ENCODE measurements around the gene NPSR1. TPM values are rescaled to one million over a fixed set of nuclear protein-coding genes. Genes with fewer than 3 reads are reported as not detected.
A peak's percentile ranks its signal among the peaks of the same experiment; 100 is the strongest.

Gene NPSR1
- total RNA-seq, 1 experiment from 2014 or later = not detected

GRCh38 chr7:34757570-34758110, 99.6 kb downstream of the NPSR1 start:
- no peak for DNase-seq (ENCODE audit: low read depth)

DNA sequence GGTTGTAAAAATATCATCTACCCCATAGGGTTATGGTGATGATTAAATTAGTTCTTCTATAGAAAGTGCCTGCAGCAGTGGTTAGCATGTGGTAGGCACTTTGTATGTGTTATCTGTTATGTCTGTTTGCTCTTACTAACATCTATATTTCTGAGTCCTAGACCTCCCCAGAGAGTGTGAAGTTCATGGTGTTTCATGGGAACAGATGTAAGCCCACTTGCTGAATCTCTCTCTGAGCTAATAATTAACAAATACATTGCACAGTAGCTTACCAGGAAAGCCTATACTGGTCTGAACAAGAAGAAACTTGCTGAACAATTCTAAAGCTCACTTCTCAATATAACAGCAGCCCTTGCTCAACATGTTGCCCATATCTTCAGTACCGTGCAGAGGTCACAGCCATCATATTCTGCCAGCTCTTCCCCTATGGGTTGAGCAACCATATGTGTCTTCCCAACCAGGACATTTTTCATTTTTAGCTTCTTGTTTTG, 100.1 kb downstream of the NPSR1 start:
- DNase-seq (ENCODE audit: low read depth) = no peak

- peak; percentile 64 for DNase-seq (ENCODE audit: low read depth)
These were observed 101.6 kb downstream of the NPSR1 start for GRCh38 chr7:34759477-34760125.

GRCh38 chr7:34760271-34760670, 102.3 kb downstream of the NPSR1 start:
- DNase-seq (ENCODE audit: low read depth) = no peak

- DNase-seq (ENCODE audit: low read depth) = no peak
These were observed 103.2 kb downstream of the NPSR1 start for GRCh38 chr7:34761206-34761605.

DNA sequence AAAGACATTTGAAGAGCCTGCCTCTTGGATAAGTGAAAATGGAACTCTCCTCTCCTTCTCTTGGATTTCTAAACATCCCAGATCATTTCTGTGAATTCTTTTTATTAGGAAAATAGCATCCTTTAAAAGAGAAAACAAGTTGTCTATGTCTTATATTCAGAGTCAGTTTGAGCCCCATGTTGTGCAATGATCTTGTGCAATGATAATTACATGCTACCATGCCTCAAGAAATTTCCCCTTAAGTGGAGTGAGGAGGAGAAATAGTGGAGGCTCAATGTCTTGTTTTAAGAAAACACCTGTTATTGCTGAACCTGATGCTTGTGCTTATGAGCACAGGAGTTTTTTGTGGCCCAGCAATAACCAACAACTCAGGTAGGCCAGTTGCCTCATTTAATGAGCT, 103.6 kb downstream of the NPSR1 start:
- DNase-seq (ENCODE audit: low read depth) = no peak

DNA sequence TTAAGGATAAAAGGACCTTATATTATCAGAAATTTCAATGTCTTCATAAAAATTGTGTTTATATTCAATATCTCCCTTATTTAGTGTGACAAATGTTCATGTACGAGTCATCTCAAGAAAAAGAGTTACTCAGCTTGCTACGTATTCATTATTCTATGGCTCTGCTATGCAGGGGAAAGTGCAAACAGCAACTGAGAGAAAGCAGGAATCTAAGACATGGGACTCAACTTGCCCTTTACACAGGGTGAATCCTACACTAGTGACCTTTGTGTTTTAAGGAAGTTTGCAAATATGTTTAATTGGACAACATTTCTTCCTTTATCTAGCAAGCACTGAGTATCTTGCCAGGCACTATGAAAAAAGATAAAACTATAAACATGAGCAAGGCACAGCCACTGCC, 104.7 kb downstream of the NPSR1 start:
- DNase-seq (ENCODE audit: low read depth) = no peak

- no peak for DNase-seq (ENCODE audit: low read depth)
These were observed 114.4 kb downstream of the NPSR1 start for GRCh38 chr7:34772296-34772938.

DNA sequence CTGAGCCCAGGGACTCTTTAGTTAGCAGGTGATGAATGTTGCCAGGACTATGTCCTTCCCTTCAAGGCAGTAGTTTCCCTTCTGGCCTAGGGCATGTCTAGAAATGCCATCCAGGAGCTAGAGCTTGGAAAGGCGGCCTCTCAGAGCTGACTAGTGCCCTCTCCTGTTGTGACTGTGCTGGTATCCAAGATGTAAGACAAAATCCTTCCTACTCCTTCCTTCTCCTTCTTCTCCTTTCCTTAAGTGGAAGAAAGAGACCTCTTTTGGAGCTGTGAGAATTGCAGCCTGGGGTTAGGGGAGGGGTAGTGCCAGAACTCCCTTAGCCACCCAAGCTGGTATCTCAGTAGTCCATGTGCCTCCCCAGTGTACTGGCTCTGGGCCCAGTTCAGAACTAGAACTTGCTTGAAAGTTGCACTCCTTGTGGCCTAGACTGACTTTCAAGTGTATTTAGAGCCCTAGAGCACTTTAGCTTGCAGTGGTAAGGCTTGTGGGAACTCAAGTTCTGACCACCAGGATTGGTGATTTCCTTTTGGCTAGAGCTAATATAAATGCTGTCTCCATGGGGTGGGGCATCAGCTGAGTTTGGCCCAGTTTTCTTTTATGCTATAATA, 118.8 kb downstream of the NPSR1 start:
- DNase-seq (ENCODE audit: low read depth) = no peak

- no peak for DNase-seq (ENCODE audit: low read depth)
These were observed 122.5 kb downstream of the NPSR1 start for GRCh38 chr7:34780546-34780945.

GRCh38 chr7:34787586-34787985, 129.6 kb downstream of the NPSR1 start:
- DNase-seq (ENCODE audit: low read depth) = no peak

DNA sequence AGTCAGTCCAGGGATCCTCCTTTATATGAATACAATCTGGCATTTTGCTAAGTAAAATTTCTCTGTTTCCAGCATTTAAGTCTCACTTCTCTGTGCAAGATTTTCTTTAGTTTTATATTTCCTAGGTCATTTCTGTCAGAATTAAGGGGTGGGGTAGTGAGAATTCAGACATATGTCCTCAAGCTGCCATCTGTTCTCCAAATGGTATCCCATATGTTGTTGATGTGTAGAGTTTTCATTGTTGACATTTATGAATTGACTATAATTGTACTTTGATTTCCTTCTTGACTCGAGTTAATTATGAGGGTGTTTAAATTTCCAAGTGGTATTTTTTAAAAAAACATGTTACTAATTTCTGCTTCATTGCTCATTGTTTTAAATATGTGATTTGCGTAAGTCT, 148.8 kb downstream of the NPSR1 start:
- no peak for DNase-seq (ENCODE audit: low read depth)

DNA sequence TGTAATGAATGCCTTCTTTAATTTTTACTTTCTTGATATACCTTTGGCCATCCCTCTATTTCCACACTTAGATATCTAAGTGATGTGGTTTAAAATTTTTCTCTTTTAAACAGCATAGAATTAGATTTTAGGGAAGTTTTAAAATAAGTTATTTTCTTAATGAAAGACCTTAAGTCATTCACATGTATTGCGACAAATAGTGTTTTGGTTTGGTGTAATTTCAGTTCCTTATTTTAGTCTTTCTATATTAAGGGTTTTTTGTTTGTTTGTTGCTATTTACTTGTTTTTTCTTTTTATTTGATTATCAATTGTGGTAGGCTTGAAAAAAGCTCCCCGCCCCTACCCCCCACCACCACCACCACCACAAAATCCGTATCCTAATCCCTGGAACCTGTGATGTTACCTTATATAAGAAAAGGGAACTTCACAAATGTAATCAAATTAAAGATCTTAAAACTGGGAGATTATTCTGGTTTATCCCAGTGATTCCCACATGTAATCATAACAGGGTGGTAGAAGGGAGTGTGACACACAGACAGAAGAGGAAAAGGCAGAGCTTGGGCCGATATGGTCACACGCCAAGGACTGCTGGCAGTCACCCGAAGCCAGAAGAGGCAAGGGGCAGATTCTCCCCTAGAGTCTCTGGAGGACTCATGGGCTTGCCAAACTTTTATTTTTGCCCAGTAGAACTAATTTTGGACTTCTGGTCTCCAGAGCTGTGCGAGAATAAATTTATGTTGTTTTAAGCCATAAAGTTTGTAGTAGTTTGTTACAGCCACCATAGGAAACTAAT, 149.7 kb downstream of the NPSR1 start:
- no peak for DNase-seq (ENCODE audit: low read depth)

DNA sequence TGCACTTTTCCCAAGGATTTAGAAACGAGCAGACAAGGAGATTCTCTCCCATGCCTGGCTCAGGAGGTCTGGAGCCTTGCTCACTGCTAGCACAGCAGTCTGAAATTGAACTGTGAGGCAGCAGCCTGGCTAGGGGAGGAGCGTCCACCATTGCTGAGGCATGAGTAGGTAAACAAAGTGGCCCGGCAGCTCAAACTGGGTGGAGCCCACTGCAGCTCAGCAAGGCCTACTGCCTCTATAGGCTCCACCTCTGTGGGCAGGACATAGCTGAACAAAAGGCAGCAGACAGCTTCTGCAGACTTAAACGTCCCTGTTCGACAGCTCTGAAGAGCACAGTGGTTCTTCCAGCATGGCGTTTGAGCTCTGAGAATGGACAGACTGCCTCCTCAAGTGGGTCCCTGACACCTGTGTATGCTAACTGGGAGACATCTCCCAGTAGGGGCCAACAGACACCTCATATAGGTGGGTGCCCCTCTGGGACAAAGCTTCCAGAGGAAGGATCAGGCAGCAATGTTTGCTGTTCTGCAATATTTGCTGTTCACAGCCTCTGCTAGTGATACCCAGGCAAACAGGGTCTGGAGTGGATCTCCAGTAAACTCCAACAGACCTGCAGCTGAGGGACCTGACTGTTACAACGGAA, 156.3 kb downstream of the NPSR1 start:
- peak; percentile 21 for DNase-seq (ENCODE audit: low read depth)

DNA sequence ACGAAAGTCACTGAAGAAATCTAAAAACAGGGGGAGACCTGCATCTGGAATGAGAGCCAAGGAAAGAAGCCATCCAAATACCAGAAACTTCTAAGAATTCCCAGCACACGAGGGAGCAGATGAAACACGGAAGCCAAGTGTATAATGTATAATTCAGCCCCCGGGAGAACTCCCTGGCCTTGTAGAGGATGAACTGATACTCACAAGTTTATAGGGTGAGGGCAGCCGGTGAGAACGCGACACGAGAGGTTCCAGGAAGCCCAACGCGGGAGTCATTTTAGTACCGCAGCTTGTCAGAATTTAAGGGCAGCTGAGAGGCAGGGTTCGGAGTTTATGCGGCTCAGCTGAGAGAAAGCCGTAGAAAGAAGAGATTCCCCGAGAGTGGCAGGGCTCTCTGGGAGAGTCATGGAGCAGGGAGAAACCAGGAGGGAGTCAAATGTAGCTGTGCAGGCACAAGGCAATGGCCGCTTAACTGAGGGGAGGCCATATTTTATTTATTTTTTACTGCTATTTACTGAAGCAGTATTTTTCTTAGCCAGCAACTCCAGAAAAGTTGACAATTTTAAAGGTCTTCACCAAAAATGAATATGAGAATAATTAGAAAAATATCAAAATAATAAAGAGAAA, 164.0 kb downstream of the NPSR1 start:
- peak; percentile 26 for DNase-seq (ENCODE audit: low read depth)

DNA sequence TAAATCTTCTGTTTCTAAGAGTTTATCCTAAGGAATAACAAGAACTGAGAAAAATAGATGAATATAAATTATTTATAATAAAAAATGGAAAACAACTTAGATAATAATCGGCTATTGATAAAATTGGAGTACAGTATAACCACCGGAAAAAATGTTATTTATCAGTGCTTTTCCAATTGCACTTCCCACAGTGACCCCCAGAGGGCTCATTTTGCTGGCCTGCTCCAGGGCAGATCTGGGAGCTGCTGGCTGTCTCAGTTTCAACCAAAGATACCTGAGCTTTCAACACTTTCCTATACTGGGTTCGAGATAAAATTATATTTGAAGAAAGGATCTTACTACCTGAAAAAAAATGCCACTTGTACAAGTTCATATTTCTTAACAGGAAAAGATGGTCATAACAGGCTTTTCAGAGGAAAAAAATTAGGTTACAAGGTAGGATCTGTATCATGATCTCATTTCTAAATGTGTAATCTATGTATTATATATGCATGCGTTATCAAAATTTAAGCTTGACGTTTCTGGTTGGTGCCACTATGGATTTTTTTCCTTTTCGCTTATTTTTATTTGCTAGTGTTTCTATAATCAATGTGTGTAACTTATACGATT, 165.7 kb downstream of the NPSR1 start:
- peak; percentile 55 for DNase-seq (ENCODE audit: low read depth)

GRCh38 chr7:34825221-34825620, 167.2 kb downstream of the NPSR1 start:
- no peak for DNase-seq (ENCODE audit: low read depth)

DNA sequence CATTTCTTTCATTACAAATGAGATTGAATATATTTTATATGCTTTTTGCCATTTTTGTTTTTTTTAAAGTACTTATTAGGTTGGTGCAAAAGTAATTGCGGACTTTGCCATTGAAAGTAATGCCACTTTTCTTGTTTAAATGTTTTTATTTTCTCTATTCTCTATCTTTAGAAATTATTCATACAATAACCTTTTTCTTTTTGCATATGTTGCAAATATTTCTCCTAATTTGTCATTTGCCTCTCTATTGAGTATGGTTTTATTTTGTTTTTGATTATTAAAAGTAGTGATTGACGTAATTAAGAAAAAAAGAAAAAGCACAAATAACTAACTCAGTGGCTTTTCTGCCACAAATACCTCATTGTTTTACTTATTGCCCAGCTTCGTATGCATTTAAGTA, 172.4 kb downstream of the NPSR1 start:
- DNase-seq (ENCODE audit: low read depth) = no peak

GRCh38 chr7:34831436-34831835, 173.4 kb downstream of the NPSR1 start:
- DNase-seq (ENCODE audit: low read depth) = no peak

- no peak for DNase-seq (ENCODE audit: low read depth)
These were observed 174.0 kb downstream of the NPSR1 start for GRCh38 chr7:34832020-34832419.
